SH-SY5Y (cell line): ENCODE data around the gene ATP9A.

ENCODE experiments used
- GATA2 ChIP-seq: IDR thresholded peaks from 2 replicates; pipeline ENCODE4 v1.6.1; 2011; ENCODE audit warnings: mild to moderate bottlenecking, low read depth, low read length
- GATA3 ChIP-seq: IDR thresholded peaks from 2 replicates; pipeline ENCODE4 v1.6.1; 2011; ENCODE audit warnings: low read depth, mild to moderate bottlenecking, low read length, moderate library complexity

GRCh38 chr20:51687108-51687507 lies 81.1 kb downstream of the ATP9A start:
- TF ChIP-seq GATA2 (no peak), GATA3 (no peak)
